PC-3 (cell line): ENCODE results near the gene BAIAP3. TPM values are rescaled to one million over a fixed set of nuclear protein-coding genes. Genes with fewer than 3 reads are reported as not detected.

Experiments
- ATAC-seq: fragments of 200-7000 bp; cut with Tn5 transposase; 2 replicates; pipeline ENCODE4 v1.9.1; 2020; ENCODE audit warnings: mild to moderate bottlenecking, moderate library complexity
- BruUV-seq: library from RNA; stranded (reverse); fragments of 400-500 nt; replicated peaks from 2 replicates; lab custom pipeline; 2021; lab: Mats Ljungman, UMichigan
- CTCF ChIA-PET: fragments of 300-600 bp; sonication (Branson Sonifier 250); formaldehyde crosslinking; loops from one replicate; lab custom pipeline; 2022; ENCODE audit warnings: antibody characterized with exemption; lab: Charles Lee
- POLR2A ChIA-PET: fragments of 300-600 bp; sonication (Branson Sonifier 250); formaldehyde crosslinking; loops from one replicate; lab custom pipeline; 2022; ENCODE audit warnings: antibody characterized with exemption; ENCODE audit not compliant: unreplicated experiment; lab: Charles Lee
- DNase-seq: peaks from one replicate; pipeline ENCODE4 v3.0.0-alpha.2; 2015
- H2AFZ ChIP-seq: fragments of 300-600 bp; sonication (generic); 2 replicates; pipeline ENCODE4 v1.6.0; 2016; ENCODE audit warnings: antibody characterized with exemption, low read length
- H3F3A ChIP-seq: fragments of 300-600 bp; sonication (generic); one replicate; pipeline ENCODE4 v1.6.0; 2017; ENCODE audit warnings: antibody characterized with exemption, low read length, control low read depth, mild to moderate bottlenecking; ENCODE audit not compliant: unreplicated experiment
- H3K27ac ChIP-seq: fragments of 300-600 bp; sonication (generic); 2 replicates; pipeline ENCODE4 v1.5.1; 2016; ENCODE audit warnings: mild to moderate bottlenecking, low read length
- H3K27me3 ChIP-seq: fragments of 300-600 bp; sonication (generic); 2 replicates; pipeline ENCODE4 v1.6.1; 2016; ENCODE audit warnings: low read length, mixed read lengths
- H3K36me3 ChIP-seq: fragments of 300-600 bp; sonication (generic); 2 replicates; pipeline ENCODE4 v1.6.1; 2016; ENCODE audit warnings: low read depth, mixed run types, low read length, mixed read lengths
- H3K4me1 ChIP-seq: fragments of 300-600 bp; sonication (generic); 2 replicates; pipeline ENCODE4 v1.5.1; 2016; ENCODE audit warnings: low read length; ENCODE audit not compliant: insufficient read depth
- H3K4me2 ChIP-seq: fragments of 300-600 bp; sonication (generic); 2 replicates; pipeline ENCODE4 v1.6.0; 2016; ENCODE audit warnings: low read length
- H3K4me3 ChIP-seq: fragments of 300-600 bp; sonication (generic); 2 replicates; pipeline ENCODE4 v1.5.1; 2016; ENCODE audit warnings: mild to moderate bottlenecking, low read length, mixed read lengths
- H3K79me2 ChIP-seq: fragments of 300-600 bp; sonication (generic); 2 replicates; pipeline ENCODE4 v1.6.1; 2017; ENCODE audit warnings: low read length, mixed read lengths
- H3K9ac ChIP-seq: fragments of 300-600 bp; sonication (generic); 2 replicates; pipeline ENCODE4 v1.6.0; 2016; ENCODE audit warnings: mild to moderate bottlenecking, low read length
- H3K9me2 ChIP-seq: fragments of 300-600 bp; sonication (generic); replicated peaks from 2 replicates; pipeline ENCODE4 v1.6.1; 2016; ENCODE audit warnings: mixed run types, low read length, mixed read lengths
- H3K9me3 ChIP-seq: fragments of 300-600 bp; sonication (generic); 2 replicates; pipeline ENCODE4 v1.6.1; 2016; ENCODE audit warnings: low read length, mixed read lengths
- H4K20me1 ChIP-seq: fragments of 300-600 bp; sonication (generic); 2 replicates; pipeline ENCODE4 v1.6.1; 2016; ENCODE audit warnings: low read length, mixed read lengths
- CTCF ChIP-seq: fragments of 300-600 bp; sonication (generic); conservative IDR thresholded peaks from 2 replicates; pipeline ENCODE4 v1.5.1; 2017; ENCODE audit warnings: antibody characterized with exemption, low read depth, mild to moderate bottlenecking, low read length
- EZH2 ChIP-seq: fragments of 300-600 bp; sonication (generic); IDR thresholded peaks from one replicate; pipeline ENCODE4 v1.6.1; 2017; ENCODE audit warnings: antibody characterized with exemption, mild to moderate bottlenecking, low read length; ENCODE audit not compliant: unreplicated experiment
- EZH2phosphoT487 ChIP-seq: fragments of 300-600 bp; sonication (generic); IDR thresholded peaks from 2 replicates; pipeline ENCODE4 v1.6.1; 2018; ENCODE audit warnings: mild to moderate bottlenecking, antibody characterized with exemption, low read length, borderline replicate concordance
- intact Hi-C: fragments of 100-400 bp; cut with micrococcal nuclease; formaldehyde crosslinking; loops from 2 replicates; pipeline ENCODE4 v1.9.0; 2023
- total RNA-seq: library from RNA; depleted of rRNA; stranded (reverse); fragments of >200 nt; gene quantifications from 2 replicates; pipeline ENCODE4 v1.2.3, GENCODE V29; 2014

BAIAP3 gene
- total RNA-seq, 1 experiment from 2014 or later: 13.1 TPM

- Histone ChIP-seq H3K4me1 (no peaks in the 10 kb centered on the region; the same call in 1 of the 2 replicates), H2AFZ (no peak overlapping the region), H3K4me3 (no peak overlapping the region), H3K79me2 (peaks cover 4% of the 10 kb centered on the region), H3K27ac (no peak overlapping the region), H3K9me3 (no peaks in the 10 kb centered on the region), H4K20me1 (no peaks in the 10 kb centered on the region), H3K4me2 (no peak overlapping the region), H3K9ac (no peak overlapping the region), H3F3A (no peaks in the 10 kb centered on the region), H3K27me3 (no peaks in the 10 kb centered on the region), H3K9me2 (no peaks in the 10 kb centered on the region), H3K36me3 (no peaks in the 10 kb centered on the region)
- DNase-seq (no peak), ATAC-seq (no peak)
- intact Hi-C loops: no loop called here
- BruUV-seq: no TSS peak
- TF ChIP-seq EZH2 (no peak), EZH2phosphoT487 (no peak), CTCF (no peak)
- ChIA-PET POLR2A (no interaction called here), CTCF (no interaction called here)
Observed at GRCh38 chr16:1345651-1346421, 12.4 kb downstream of the BAIAP3 start.

GRCh38 chr16:1346422-1347285, 13.2 kb downstream of the BAIAP3 start:
- TF ChIP-seq EZH2phosphoT487: no peak
- 0 out of 2 replicates have a peak, but pooled peaks have one; percentile 20 for TF ChIP-seq CTCF

More at GRCh38 chr16:1346422-1347285, 13.2 kb downstream of the BAIAP3 start:
- no peaks in the 10 kb centered on the region for H3K36me3 ChIP-seq
- H3K4me1 ChIP-seq: no peaks in the 10 kb centered on the region; the same call in 1 of the 2 replicates
- ATAC-seq: no peak
- H2AFZ ChIP-seq: no peak overlapping the region
- ChIA-PET CTCF (no interaction called here), POLR2A (no interaction called here)
- no peak overlapping the region for H3K4me3 ChIP-seq
- H3F3A ChIP-seq: no peaks in the 10 kb centered on the region
- intact Hi-C loops: no loop called here
- H3K9me2 ChIP-seq: no peaks in the 10 kb centered on the region
- H4K20me1 ChIP-seq: no peaks in the 10 kb centered on the region
- no peak overlapping the region for H3K4me2 ChIP-seq
- no peak for DNase-seq
- H3K9me3 ChIP-seq: no peaks in the 10 kb centered on the region
- BruUV-seq: no TSS peak
- no peak overlapping the region for H3K9ac ChIP-seq
- H3K27ac ChIP-seq: no peak overlapping the region
- H3K79me2 ChIP-seq: peaks cover 12% of the 10 kb centered on the region
- no peaks in the 10 kb centered on the region for H3K27me3 ChIP-seq
